ENCODE measurements around the gene ZNF547. TPM values are rescaled to one million over a fixed set of nuclear protein-coding genes. Genes with fewer than 3 reads are reported as not detected.

Gene ZNF547
- total RNA-seq, 4 donors from 2014 or later = 1.1 to 4.8 (median 2.5) TPM

DNA sequence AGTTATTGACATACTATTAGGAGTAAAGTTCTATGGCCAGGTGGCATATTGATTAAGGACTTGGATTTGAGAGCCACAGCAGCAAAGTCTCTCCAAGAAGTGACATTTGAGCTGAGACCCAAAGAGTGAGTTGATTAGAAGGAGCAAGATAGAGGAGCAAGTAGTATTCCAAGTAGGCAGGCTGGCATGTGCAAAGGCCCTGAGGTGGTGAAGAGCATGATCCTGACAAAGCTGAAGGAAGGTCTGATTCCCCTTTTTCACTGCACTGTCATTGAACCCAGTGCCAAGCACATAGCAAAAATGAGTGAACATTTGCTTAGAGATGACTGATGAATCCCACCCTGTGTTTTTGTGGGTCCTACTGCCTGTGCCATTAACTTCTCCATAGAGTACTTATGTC is 38.4 kb upstream of the ZNF547 start:
- TF ChIP-seq, protein P1, sequence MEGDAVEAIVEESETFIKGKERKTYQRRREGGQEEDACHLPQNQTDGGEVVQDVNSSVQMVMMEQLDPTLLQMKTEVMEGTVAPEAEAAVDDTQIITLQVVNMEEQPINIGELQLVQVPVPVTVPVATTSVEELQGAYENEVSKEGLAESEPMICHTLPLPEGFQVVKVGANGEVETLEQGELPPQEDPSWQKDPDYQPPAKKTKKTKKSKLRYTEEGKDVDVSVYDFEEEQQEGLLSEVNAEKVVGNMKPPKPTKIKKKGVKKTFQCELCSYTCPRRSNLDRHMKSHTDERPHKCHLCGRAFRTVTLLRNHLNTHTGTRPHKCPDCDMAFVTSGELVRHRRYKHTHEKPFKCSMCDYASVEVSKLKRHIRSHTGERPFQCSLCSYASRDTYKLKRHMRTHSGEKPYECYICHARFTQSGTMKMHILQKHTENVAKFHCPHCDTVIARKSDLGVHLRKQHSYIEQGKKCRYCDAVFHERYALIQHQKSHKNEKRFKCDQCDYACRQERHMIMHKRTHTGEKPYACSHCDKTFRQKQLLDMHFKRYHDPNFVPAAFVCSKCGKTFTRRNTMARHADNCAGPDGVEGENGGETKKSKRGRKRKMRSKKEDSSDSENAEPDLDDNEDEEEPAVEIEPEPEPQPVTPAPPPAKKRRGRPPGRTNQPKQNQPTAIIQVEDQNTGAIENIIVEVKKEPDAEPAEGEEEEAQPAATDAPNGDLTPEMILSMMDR (IDR thresholded peaks at IDR 0.05; ENCODE audit: low read depth) = no peak

DNA sequence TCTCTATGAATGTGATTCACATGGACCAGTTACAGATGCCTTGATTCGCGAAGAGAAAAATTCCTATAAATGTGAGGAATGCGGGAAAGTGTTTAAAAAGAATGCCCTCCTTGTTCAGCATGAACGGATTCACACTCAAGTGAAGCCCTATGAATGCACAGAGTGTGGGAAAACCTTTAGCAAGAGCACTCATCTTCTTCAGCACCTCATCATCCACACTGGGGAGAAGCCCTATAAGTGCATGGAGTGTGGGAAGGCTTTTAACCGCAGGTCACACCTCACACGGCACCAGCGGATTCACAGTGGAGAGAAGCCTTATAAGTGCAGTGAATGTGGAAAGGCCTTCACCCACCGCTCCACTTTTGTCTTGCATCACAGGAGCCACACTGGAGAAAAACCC is 35.4 kb upstream of the ZNF547 start:
- TF ChIP-seq, protein P1 (IDR thresholded peaks at IDR 0.05; ENCODE audit: low read depth) = no peak

DNA sequence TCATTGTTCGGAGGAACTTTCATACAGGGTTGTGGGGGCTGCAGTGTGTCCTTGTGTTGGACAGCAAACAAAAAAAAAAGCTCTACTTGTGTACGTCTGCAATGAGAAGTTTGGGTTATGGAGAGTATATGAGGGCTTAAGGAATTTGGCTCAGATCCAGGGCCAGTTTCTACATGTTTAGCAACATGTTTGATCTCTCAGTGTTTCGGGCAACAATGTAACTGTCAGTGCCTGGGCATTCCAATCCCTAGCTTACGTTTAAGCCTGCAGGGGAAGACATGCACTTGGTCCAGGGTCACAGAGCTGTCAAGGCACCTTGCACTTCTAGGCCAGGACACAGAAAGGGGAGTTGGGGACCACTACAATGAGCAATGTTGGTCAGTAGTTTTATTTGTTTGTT is 29.2 kb upstream of the ZNF547 start:
- TF ChIP-seq, protein P1 (IDR thresholded peaks at IDR 0.05; ENCODE audit: low read depth) = no peak

DNA sequence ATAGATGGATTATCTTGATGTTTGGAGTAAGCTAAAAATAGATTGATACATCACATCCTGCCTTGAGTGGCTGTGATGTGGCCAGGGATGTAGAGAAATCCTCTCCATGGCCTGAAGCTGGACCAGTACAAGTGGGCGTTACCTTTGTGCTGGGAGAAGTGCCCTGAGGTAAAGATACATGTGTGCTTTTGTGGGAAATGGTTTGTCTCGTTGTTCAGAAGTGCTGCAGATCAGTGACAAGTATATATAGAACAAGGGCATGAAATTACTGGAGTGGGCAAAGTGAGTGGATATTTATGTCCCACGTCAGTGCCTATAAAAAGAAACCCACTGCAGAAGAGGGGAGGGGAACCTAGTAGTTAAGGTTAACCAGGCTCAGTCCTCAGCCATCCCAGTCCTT is 24.5 kb upstream of the ZNF547 start:
- TF ChIP-seq, protein P1 (IDR thresholded peaks at IDR 0.05; ENCODE audit: low read depth) = no peak

DNA sequence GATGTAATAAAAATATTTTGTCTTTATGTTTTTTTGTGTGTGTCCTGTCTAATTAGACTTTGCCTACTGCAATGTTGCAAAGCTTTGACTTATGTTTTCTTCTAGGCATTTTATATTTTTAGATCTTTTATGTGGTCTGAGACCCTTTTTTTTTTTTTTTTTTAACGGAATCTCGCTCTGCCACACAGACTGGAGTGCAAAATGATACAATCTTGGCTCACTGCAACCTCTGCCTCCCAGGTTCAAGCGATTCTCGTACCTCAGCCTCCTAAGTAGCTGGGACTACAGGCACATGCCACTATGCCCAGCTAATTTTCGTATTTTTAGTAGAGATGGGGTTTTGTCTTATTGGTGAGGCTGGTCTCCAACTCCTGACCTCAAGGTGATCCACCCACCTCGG is 20.8 kb upstream of the ZNF547 start:
- TF ChIP-seq, protein P1 (IDR thresholded peaks at IDR 0.05; ENCODE audit: low read depth) = no peak

DNA sequence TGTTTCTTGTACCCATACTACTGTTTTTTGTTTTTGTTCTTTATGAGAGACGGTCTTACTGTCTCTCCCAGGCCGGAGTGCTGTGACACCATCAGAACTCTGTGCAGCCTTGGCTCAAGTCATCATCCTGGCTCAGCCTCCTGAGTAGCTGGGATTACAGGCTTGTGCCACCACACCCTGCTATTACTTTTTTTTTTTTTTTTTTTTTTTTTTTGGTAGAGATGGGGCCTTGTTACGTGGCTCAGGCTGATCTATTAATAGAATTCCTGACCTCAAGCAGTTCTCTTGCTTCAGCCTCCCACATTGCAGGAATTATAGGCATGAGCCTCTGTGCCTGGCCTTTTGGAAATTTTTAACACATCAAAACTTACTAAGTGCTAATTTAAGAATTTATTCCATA is 15.2 kb upstream of the ZNF547 start:
- TF ChIP-seq, protein P1 (IDR thresholded peaks at IDR 0.05; ENCODE audit: low read depth) = no peak

DNA sequence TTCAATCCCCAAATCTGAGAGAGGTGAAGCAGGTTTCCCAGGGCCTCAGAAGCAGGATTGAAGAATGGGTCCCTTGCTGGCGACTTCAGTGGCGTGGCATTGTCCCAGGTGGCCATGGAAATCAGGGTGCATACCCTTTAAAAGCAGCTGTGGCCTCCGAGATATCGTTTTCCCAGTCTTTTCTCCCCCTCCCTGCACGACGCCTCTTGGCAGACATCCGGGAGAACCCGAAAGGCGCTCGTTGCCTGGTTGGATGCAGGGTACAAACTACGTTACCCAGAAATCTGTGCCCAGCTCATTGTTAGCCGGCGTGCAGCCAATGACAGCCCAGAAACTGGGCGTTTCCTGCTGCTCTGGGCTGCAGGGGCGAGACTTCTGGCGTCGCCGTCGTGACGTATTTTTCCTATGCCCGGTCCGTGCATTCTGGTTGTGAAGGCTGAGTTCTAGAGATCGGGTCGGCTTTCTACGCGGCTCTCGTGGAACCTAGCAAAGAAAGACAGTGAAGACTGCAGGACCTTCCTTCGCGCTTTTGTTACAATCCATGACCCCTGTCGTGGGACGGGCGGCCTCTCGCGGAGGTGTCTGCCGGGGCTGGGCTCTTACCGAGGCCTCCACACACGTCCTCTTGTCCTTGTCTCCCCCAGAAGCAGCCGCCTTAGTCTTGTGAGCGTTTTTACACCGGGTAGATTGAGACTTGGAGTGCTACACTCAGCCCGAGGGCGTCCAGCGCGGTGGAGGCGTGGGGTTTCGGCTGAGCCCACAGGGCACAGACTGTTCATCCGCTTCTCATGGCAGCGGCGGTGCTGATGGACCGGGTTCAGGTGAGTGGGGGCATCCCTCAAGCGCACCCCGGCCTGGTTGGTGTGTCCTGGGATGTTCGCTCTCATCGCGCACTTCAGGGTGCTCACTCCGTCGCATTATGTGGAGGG is 12.2 kb upstream of the ZNF547 start, which contains the start of gene ZNF304:
ZNF304 (plus strand) TSS at position 395 of the 929 bp plus-strand sequence; CDS start at position 789, 394 bp downstream.
- TF ChIP-seq, protein P1 (IDR thresholded peaks at IDR 0.05; ENCODE audit: low read depth) = no peak

Measured in subcutaneous adipose tissue (tissue), 4 donors.